Fibroblast of mammary gland (primary cell): ENCODE data around the gene SNX9.

ENCODE experiments used
- DNase-seq: peaks from one replicate; pipeline ENCODE4 v3.0.0-alpha.2; 2010; ENCODE audit warnings: low read depth
- H3K4me3 ChIP-seq: 2 replicates; pipeline ENCODE4 v1.5.1; 2011; ENCODE audit warnings: low read depth, mild to moderate bottlenecking, low read length, moderate library complexity; ENCODE audit not compliant: control insufficient read depth
- CTCF ChIP-seq: conservative IDR thresholded peaks from 2 replicates; pipeline ENCODE4 v1.5.1; 2011; ENCODE audit warnings: low read depth, low read length, inconsistent platforms; ENCODE audit not compliant: control insufficient read depth, insufficient read depth

Gene SNX9

GRCh38 chr6:157800420-157801237 is 22.4 kb upstream of the SNX9 start:
- H3K4me3 ChIP-seq, result no peak overlapping the region
- TF ChIP-seq CTCF, result no peak
- DNase-seq, result peak; percentile 81

GRCh38 chr6:157804448-157805327 is 18.4 kb upstream of the SNX9 start:
- H3K4me3 ChIP-seq, result no peak overlapping the region
- TF ChIP-seq CTCF, result no peak
- DNase-seq, result peak; percentile 59

- no peak for DNase-seq
- no peak overlapping the region for H3K4me3 ChIP-seq
- TF ChIP-seq CTCF, result no peak
Measured at GRCh38 chr6:157806131-157806855, 16.8 kb upstream of the SNX9 start.

GRCh38 chr6:157806856-157807215 is 16.2 kb upstream of the SNX9 start:
- no peak for TF ChIP-seq CTCF

GRCh38 chr6:157808405-157808950 is 14.6 kb upstream of the SNX9 start:
- TF ChIP-seq CTCF, result no peak
- no peak overlapping the region for H3K4me3 ChIP-seq
- no peak for DNase-seq

More at GRCh38 chr6:157806856-157807215, 16.2 kb upstream of the SNX9 start:
- H3K4me3 ChIP-seq, result no peak overlapping the region
- no peak for DNase-seq

GRCh38 chr6:157809613-157810012 is 13.4 kb upstream of the SNX9 start:
- no peak for TF ChIP-seq CTCF
- no peak for DNase-seq
- no peak overlapping the region for H3K4me3 ChIP-seq
